ENCODE measurements around the gene MAPT. TPM values are rescaled to one million over a fixed set of nuclear protein-coding genes. Genes with fewer than 3 reads are reported as not detected.

Gene MAPT
- total and polyA plus RNA-seq, 2 of the 13 experiments (the other 11 are each of a cell fraction or from before 2014, with no cell fraction given), result 2.1 to 2.8 TPM

DNA sequence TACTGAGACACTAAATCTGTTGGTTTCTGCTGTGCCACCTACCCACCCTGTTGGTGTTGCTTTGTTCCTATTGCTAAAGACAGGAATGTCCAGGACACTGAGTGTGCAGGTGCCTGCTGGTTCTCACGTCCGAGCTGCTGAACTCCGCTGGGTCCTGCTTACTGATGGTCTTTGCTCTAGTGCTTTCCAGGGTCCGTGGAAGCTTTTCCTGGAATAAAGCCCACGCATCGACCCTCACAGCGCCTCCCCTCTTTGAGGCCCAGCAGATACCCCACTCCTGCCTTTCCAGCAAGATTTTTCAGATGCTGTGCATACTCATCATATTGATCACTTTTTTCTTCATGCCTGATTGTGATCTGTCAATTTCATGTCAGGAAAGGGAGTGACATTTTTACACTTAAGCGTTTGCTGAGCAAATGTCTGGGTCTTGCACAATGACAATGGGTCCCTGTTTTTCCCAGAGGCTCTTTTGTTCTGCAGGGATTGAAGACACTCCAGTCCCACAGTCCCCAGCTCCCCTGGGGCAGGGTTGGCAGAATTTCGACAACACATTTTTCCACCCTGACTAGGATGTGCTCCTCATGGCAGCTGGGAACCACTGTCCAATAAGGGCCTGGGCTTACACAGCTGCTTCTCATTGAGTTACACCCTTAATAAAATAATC lies 119.3 kb downstream of the MAPT start (continued):
- TF ChIP-seq, protein P1, sequence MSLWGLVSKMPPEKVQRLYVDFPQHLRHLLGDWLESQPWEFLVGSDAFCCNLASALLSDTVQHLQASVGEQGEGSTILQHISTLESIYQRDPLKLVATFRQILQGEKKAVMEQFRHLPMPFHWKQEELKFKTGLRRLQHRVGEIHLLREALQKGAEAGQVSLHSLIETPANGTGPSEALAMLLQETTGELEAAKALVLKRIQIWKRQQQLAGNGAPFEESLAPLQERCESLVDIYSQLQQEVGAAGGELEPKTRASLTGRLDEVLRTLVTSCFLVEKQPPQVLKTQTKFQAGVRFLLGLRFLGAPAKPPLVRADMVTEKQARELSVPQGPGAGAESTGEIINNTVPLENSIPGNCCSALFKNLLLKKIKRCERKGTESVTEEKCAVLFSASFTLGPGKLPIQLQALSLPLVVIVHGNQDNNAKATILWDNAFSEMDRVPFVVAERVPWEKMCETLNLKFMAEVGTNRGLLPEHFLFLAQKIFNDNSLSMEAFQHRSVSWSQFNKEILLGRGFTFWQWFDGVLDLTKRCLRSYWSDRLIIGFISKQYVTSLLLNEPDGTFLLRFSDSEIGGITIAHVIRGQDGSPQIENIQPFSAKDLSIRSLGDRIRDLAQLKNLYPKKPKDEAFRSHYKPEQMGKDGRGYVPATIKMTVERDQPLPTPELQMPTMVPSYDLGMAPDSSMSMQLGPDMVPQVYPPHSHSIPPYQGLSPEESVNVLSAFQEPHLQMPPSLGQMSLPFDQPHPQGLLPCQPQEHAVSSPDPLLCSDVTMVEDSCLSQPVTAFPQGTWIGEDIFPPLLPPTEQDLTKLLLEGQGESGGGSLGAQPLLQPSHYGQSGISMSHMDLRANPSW (CRISPR knock-in tag; IDR thresholded peaks at IDR 0.05; ENCODE audit: borderline replicate concordance), result no peak
- TF ChIP-seq PHF21A (CRISPR knock-in tag; IDR thresholded peaks at IDR 0.05), result peak; percentile 69; the same call in 1 of the 2 replicates
- TF ChIP-seq, protein P2, sequence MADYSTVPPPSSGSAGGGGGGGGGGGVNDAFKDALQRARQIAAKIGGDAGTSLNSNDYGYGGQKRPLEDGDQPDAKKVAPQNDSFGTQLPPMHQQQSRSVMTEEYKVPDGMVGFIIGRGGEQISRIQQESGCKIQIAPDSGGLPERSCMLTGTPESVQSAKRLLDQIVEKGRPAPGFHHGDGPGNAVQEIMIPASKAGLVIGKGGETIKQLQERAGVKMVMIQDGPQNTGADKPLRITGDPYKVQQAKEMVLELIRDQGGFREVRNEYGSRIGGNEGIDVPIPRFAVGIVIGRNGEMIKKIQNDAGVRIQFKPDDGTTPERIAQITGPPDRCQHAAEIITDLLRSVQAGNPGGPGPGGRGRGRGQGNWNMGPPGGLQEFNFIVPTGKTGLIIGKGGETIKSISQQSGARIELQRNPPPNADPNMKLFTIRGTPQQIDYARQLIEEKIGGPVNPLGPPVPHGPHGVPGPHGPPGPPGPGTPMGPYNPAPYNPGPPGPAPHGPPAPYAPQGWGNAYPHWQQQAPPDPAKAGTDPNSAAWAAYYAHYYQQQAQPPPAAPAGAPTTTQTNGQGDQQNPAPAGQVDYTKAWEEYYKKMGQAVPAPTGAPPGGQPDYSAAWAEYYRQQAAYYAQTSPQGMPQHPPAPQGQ (CRISPR knock-in tag; IDR thresholded peaks at IDR 0.05; ENCODE audit: borderline replicate concordance), result no peak
- no peak for TF ChIP-seq ZNF431 (CRISPR knock-in tag; IDR thresholded peaks at IDR 0.05; ENCODE audit: borderline replicate concordance, low read depth)
- TF ChIP-seq, protein P3, sequence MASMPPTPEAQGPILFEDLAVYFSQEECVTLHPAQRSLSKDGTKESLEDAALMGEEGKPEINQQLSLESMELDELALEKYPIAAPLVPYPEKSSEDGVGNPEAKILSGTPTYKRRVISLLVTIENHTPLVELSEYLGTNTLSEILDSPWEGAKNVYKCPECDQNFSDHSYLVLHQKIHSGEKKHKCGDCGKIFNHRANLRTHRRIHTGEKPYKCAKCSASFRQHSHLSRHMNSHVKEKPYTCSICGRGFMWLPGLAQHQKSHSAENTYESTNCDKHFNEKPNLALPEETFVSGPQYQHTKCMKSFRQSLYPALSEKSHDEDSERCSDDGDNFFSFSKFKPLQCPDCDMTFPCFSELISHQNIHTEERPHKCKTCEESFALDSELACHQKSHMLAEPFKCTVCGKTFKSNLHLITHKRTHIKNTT (CRISPR knock-in tag; IDR thresholded peaks at IDR 0.05), result no peak
- no peak for TF ChIP-seq FLYWCH1 (CRISPR knock-in tag; IDR thresholded peaks at IDR 0.05)
- TF ChIP-seq, protein P4, sequence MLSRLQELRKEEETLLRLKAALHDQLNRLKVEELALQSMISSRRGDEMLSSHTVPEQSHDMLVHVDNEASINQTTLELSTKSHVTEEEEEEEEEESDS (CRISPR knock-in tag; IDR thresholded peaks at IDR 0.05; ENCODE audit: borderline replicate concordance), result no peak
- TF ChIP-seq REXO4 (CRISPR knock-in tag; IDR thresholded peaks at IDR 0.05; ENCODE audit: borderline replicate concordance), result no peak
- TF ChIP-seq HDAC6 (IDR thresholded peaks at IDR 0.05; ENCODE audit: low read depth, low read length), result no peak
- TF ChIP-seq, protein P5, sequence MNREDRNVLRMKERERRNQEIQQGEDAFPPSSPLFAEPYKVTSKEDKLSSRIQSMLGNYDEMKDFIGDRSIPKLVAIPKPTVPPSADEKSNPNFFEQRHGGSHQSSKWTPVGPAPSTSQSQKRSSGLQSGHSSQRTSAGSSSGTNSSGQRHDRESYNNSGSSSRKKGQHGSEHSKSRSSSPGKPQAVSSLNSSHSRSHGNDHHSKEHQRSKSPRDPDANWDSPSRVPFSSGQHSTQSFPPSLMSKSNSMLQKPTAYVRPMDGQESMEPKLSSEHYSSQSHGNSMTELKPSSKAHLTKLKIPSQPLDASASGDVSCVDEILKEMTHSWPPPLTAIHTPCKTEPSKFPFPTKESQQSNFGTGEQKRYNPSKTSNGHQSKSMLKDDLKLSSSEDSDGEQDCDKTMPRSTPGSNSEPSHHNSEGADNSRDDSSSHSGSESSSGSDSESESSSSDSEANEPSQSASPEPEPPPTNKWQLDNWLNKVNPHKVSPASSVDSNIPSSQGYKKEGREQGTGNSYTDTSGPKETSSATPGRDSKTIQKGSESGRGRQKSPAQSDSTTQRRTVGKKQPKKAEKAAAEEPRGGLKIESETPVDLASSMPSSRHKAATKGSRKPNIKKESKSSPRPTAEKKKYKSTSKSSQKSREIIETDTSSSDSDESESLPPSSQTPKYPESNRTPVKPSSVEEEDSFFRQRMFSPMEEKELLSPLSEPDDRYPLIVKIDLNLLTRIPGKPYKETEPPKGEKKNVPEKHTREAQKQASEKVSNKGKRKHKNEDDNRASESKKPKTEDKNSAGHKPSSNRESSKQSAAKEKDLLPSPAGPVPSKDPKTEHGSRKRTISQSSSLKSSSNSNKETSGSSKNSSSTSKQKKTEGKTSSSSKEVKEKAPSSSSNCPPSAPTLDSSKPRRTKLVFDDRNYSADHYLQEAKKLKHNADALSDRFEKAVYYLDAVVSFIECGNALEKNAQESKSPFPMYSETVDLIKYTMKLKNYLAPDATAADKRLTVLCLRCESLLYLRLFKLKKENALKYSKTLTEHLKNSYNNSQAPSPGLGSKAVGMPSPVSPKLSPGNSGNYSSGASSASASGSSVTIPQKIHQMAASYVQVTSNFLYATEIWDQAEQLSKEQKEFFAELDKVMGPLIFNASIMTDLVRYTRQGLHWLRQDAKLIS (CRISPR knock-in tag; IDR thresholded peaks at IDR 0.05), result no peak
- 0 out of 2 replicates have a peak, but pooled peaks have one; percentile 63 for TF ChIP-seq ZNF766 (CRISPR knock-in tag; IDR thresholded peaks at IDR 0.05; ENCODE audit: borderline replicate concordance)
- no peak for TF ChIP-seq ZBTB38 (CRISPR knock-in tag; IDR thresholded peaks at IDR 0.05)
- TF ChIP-seq HMG20B (CRISPR knock-in tag; conservative IDR thresholded peaks at IDR 0.05), result 0 out of 2 replicates have a peak, but pooled peaks have one; percentile 41
- TF ChIP-seq, protein P6, sequence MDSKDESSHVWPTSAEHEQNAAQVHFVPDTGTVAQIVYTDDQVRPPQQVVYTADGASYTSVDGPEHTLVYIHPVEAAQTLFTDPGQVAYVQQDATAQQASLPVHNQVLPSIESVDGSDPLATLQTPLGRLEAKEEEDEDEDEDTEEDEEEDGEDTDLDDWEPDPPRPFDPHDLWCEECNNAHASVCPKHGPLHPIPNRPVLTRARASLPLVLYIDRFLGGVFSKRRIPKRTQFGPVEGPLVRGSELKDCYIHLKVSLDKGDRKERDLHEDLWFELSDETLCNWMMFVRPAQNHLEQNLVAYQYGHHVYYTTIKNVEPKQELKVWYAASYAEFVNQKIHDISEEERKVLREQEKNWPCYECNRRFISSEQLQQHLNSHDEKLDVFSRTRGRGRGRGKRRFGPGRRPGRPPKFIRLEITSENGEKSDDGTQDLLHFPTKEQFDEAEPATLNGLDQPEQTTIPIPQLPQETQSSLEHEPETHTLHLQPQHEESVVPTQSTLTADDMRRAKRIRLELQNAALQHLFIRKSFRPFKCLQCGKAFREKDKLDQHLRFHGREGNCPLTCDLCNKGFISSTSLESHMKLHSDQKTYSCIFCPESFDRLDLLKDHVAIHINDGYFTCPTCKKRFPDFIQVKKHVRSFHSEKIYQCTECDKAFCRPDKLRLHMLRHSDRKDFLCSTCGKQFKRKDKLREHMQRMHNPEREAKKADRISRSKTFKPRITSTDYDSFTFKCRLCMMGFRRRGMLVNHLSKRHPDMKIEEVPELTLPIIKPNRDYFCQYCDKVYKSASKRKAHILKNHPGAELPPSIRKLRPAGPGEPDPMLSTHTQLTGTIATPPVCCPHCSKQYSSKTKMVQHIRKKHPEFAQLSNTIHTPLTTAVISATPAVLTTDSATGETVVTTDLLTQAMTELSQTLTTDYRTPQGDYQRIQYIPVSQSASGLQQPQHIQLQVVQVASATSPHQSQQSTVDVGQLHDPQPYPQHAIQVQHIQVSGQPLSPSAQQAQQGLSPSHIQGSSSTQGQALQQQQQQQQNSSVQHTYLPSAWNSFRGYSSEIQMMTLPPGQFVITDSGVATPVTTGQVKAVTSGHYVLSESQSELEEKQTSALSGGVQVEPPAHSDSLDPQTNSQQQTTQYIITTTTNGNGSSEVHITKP (CRISPR knock-in tag; IDR thresholded peaks at IDR 0.05; ENCODE audit: low read depth), result no peak

All from HepG2 (cell line).